Forelimb muscle (tissue), 1 donor: ENCODE results near the gene OLFML2B. TPM values are rescaled to one million over a fixed set of nuclear protein-coding genes. Genes with fewer than 3 reads are reported as not detected.
"Not testable (repeated sequence)": the region's sequence is repeated elsewhere in the genome, so short reads cannot be mapped to it uniquely, and the experiment has no call there.

Experiments used
- DNase-seq: peaks from one replicate; pipeline ENCODE4 v3.0.0-alpha.2; 2013; ENCODE audit warnings: low read depth
- polyA plus RNA-seq: library from polyadenylated mRNA; unstranded; fragments of 120-200 nt; gene quantifications from one replicate; pipeline ENCODE4 v1.2.1, GENCODE V29; 2013; ENCODE audit not compliant: insufficient read length

The OLFML2B gene
- 83.5 TPM for polyA plus RNA-seq

DNA sequence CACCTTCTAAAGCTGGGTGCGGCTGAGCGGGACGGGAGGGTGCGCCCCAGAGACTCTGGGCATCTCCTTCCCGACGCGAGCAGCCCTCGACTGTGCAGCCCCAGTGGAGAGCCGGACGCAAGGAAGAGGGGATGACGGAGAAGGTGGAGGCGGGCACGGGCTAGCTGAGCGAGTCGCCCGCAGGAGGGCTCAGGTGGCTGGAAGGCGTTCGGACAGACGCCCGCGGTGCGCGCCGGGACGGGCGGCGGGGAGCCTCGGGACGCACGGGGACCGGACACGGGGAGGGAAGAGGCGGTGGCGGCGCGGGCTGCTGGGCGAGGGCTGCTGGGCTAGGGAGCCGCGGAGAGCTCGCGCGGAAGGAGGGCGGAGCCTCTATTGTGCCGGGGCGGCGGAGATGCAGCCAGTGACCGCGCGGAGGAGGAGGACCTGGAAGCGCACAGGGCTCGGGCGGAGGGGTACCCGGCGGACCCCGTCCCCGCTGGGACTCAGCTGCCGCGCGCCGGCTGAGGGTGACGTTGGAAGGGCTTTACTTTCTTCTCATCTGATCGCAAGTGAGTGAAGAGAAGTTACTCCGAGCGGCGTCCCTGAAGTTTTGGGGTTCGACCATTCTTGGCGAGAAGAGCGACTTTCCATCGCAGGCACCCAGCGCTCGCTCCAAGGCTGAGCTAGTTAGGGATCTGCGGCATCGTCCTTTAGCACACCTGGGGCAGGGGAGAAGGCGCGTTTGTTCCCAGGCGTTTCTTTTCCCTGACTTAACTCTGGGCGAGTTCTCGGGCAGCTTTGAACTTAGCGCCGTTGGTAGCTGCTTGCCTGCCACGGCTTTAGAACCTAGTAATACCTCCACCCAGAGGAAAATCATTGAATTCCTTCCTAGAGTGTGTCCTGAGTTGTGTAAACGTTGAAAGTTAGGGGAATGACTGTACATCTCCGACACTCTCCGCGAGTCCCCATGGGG, at the start of gene OLFML2B:
TSS of gene OLFML2B (minus strand) at position 323 of the 955 bp plus-strand sequence. CDS start 439 bp downstream, outside the sequence.
- no peak for DNase-seq

DNA sequence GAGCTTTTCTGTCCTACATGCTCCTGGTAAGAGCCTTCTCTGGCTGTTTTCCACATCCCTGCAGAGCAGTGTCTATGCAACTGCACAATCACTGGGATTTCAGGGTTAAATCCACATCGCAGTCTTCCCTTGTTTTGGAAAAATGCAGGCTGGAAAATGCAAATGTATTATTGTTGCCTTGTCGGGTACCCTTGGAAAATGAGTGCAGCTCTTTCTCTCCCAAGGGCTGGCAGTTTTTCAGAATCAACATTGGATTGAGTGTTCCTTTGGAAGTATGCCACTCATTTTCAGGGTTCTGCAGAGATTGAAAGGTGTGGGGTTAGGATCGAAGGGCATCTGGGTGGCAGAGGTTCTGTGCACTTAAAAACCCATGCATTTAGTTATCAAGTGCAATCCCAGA, 49.1 kb upstream of the OLFML2B start:
- DNase-seq, result no peak

DNA sequence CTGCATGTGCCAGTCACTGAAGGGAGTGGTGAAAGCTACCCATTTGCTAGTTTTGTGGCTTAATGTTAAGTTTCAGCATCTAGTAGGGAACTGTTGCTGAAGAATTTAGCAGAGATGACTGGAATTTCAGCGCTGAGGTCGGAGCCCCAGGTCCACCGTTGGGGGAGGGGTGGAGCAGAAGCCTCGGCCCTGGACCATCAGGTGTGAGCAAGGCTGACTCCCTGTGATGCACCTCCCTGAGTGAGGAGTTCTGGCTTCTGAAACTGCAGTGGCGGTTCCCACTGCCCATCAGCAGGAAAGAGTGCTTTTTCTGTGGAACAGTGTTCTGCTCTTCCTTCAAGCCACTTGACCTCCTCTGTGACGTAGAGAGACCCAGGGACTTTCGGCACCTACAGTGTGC, 47.2 kb upstream of the OLFML2B start:
- no peak for DNase-seq

DNA sequence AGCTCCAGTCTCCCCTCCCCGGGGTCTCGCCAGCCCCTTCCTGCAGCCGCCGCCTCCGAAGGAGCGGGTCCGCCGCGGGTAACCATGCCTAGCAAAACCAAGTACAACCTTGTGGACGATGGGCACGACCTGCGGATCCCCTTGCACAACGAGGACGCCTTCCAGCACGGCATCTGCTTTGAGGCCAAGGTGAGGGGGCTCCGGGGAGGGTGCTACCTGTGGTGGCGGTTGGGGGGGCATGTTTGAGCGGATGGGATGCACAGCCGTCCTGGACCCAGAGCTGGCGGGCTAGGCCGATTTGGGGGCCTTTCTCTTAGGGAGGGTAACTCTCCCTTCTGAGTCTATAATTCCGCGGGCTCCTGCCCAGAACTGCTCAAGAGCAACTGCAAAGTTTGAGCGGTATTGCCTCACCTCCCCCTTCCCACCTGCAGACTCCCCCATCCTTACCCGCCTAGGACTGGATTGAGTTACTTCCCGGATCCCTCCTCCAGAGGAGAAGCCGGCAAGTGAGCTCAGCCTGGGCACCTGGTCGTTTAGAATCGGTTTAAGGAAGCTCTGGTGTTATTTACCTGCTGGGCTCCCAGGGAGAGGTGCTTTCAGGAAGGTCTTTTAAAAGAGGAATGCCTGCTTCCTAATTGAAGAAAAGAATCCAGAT, 46.6 kb upstream of the OLFML2B start:
- no peak for DNase-seq

DNA sequence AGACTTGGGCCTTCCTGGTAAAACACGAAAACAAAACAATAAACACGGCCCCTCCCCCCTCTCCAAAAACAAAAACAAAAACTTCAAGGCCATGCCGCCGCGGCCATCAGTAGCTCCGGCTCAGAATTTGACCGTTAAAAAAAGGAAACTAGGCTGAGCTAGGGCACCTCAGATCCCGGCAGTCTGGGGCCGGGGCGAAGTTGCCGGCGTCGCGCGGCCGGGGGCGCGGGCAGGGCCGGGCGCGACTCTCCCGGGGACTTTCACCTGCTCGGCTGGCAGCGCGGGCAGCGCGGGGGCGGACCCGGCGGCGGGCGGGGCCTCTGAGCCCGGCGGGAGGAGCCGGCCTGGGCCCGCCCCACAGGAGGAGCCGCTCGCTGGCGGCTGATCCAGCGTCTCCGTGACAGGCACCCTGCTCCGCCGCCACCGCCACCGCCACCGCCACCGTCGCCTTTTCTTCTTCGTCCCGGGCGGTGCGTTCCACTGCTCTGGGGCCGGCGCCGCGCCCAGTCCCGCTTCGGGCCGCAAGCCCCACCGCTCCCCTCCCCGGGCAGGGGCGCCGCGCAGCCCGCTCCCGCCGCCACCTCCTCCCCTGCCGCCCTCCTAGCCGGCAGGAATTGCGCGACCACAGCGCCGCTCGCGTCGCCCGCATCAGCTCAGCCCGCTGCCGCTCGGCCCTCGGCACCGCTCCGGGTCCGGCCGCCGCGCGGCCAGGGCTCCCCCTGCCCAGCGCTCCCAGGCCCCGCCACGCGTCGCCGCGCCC, 45.8 kb upstream of the OLFML2B start, which contains the start of gene NOS1AP:
TSS of gene NOS1AP (plus strand) at position 358 of the 760 bp plus-strand sequence. CDS start 487 bp downstream, outside the sequence.
- DNase-seq, result peak; percentile 14

DNA sequence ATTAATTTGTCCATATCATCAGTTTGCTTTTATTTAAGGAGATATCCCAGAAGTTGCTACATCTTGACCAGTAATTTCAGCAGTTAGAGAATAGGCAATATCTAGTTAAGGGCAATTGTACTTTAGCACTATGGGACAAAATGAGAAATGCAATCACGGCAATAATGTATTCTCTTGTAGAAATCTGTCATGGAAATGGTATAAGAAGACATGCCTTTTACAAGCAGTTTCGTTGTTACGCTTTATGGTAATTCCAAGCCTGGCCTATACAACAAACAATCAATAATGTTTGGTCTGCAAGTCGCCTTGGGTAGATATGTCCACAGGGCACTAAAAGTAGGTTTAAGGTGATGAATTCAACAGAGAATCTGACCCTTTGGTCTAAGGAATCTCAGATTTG, 44.6 kb upstream of the OLFML2B start:
- no peak for DNase-seq

DNA sequence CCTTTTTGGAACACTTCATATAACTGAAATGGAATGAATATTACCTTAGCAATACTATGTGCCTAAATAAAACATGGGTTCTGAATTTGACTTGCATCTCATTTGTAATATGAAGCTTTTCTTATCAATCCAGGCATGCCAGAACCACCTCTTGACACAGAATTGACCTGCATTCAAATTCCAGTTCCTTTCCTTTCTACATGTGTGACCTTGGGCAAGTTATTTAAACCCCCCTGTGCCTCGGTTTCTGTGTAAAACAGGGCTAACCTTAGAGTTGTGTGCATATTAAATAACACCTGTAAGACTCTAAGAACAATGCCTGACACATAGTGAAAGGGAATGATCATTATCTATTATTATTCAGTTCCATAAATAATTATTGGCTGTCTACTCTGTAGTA, 43.8 kb upstream of the OLFML2B start:
- no peak for DNase-seq

DNA sequence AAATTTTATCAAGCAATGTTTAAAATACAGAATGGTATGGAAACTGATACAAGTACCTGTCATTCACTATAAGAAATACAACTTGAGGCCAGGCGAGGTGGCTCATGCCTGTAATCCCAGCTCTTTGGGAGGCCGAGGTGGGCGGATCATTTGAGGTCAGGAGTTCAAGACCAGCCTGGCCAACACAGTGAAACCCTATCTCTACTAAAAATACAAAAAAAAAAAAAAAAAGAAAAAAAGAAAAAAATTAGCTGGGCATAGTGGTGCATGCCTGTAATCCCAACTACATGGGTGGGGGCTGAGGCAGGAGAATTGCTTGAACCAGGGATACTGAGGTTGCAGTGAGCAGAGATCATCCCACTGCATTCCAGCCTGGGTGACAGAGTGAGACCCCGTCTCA, 43.2 kb upstream of the OLFML2B start:
- not testable (repeated sequence) for DNase-seq

DNA sequence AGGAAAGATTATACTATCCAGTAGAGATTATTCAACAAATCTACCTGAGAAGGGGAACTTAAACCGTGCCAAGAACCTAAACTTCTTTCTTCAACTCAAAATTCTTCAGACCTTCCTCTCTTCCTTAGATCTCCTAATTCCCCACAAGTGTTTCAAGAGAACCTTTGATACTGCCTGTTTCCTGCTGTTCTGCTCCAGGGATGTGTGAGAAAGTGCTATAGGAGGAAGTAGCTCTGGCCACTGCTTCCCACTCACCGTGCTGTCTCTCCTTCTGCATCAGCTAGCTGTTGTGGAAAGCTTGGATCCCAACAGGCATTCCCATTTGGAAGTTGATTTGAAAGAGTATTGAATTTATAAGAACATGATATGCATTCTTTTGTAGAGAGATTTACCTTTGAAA, 41.3 kb upstream of the OLFML2B start:
- DNase-seq, result no peak

DNA sequence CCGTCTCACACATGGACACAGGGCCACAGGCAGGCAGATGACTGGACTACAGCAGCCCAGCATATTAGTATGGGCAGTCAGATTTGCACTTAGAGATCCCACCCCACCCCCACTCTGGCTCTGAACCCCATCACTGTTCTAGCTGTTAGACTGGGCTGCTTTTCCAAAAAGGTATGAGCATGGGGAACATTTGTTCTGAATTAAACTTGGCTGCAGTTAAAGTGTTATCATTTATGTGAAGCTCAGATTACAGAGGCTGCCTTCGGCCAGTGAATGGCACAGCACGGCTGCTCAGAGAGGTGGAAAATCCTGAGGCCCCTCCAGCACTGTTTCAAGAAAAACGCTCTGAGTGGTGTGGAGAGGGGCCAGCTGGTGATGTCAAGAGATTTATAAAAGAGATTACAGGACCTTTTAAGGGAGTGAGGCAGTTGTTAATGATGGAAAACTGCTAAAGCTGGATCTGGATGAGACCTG, 38.9 kb upstream of the OLFML2B start:
- DNase-seq, result no peak

DNA sequence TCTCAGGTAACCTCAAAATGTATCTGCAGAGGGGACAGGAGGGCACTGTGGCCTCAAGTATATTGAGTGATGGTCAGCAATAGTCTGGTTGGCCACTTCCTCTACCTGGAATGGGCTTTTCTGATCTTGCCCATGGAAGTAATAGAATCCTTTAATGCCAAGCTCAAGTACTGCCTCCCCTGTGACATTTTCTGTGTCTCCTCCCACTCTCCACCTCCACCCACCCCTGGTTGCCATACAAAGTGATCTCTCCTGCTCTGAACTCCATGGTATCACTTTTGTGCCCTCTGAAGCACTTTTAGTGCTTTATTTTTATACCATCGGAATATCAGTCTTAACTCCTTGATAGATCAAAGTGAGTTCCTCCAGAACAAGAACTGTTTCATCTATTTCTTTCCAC, 36.6 kb upstream of the OLFML2B start:
- DNase-seq, result no peak

DNA sequence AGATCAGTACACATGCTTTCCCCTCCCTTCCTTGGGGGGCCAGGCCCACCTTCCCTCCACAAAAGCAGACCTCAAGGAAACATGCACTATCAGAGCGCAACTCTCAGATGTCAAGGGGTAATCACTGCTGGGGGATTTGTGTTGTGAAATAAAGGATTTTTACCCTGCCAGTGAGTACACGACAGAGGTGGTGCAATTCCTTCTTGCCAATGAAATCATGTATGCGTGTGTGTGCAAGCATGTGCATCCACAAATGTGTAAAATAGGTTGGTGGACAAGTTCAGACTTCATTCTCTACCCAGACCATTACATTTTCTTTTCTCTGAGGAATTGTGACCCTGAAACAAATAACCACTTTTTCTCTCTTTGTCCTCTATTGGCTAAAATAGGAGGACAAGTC, 36.1 kb upstream of the OLFML2B start:
- DNase-seq, result no peak

DNA sequence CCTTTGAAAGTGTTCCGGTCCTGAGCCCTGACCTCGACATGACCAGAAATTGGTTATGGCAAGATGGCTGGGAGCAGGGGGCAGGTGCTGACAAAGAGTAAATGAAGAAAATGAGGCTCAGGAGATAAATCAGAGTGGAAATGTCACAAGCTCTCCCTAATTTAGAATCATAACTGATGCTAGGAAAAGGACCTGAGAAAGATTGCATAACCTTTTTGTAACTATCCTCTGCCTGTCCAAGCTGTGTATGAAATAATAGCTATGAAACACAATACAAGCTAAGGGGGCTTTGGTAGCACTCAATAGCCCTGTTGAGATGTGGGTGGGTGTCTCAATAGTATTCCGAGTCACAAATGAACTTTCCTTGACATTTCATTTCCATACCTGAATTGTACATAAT, 32.9 kb upstream of the OLFML2B start:
- no peak for DNase-seq

DNA sequence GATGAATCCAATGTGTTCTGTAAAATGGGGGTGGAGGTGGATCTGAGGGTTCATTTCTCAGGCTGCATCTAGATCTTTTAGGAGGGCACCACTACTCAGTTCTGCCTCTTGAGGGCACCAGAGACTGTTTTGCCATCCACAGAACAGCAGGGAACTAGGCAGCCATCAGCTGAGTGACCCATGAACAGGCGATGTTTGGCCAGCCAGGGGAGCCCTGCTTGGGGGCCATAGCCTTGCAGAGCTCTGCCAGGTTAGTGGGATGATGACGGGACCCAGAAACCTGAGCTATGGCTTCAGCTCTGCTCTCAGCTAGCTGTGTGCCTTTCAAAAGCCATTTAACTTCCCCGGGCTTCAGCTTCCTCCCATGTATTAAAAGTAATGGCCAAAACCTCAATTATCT, 32.4 kb upstream of the OLFML2B start:
- no peak for DNase-seq

DNA sequence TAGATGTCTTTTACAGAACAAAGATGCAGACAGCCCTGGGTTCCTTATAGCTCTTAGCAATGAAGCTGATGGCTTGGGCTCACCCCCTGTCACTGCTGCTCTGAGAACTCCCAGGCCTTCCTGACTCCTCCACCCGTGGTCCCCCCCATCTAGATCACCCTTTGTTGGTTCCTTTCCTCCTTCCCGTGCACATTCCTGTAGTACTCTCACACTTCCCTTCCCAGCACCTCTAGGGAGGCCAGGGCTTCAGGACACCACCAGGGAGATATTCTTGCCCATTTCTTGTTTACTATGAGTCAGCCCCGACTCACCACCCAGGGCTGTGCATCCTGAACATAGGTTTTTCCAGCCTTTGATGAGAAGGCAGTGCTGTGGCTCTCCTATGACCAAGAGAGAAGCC, 31.4 kb upstream of the OLFML2B start:
- DNase-seq, result no peak

DNA sequence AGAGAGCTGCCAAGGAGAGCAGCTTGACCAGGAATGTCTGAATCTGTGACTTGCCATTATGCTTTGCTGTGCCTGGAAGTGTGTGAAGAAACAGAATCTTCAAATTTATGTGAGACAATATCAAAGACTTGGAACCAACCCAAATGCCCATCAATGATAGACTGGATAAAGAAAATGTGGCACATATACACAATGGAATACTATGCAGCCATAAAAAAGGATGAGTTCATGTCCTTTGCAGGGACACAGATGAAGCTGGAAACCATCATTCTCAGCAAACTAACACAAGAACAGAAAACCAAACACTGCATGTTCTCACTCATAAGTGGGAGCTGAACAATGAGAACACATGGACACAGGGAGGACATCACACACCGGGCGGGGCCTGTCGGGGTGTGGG, 30.3 kb upstream of the OLFML2B start:
- not testable (repeated sequence) for DNase-seq

DNA sequence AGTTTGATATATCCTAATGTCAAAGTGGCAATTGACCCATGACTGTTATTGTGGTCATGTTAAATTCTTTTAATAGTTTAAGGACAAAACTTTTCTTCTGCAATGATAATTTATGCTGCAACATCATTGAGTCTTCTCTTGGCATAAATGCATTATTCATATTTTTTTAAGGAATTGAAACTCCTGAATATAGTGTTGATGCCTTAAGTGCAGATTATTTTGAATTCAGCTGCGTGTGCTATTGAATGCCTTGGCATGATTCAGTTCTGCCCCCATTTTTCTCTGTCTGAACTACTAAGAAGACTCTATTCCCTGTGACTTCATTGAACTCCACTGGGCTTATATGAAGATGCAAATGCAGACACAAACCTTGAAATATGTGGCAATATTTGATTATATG, 23.3 kb upstream of the OLFML2B start:
- DNase-seq, result no peak

DNA sequence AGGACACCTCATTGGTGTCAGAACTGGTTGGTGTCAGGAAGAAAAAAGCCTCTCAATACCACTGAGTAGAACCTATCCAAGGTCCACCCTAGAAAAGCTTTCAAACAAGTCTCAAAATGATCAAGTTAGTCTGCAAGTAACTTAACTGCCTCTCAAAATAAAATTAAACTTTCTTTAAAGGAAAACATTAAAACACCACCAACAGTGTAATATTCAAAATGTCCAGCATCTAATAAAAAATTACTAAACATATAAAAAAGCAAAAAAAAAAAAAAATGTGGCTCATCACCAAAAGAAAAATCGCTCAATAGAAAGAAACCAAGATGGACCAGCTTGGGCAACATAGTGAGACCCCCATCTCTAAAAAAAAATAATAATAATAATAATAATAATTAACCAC, 18.7 kb upstream of the OLFML2B start:
- DNase-seq, result no peak

DNA sequence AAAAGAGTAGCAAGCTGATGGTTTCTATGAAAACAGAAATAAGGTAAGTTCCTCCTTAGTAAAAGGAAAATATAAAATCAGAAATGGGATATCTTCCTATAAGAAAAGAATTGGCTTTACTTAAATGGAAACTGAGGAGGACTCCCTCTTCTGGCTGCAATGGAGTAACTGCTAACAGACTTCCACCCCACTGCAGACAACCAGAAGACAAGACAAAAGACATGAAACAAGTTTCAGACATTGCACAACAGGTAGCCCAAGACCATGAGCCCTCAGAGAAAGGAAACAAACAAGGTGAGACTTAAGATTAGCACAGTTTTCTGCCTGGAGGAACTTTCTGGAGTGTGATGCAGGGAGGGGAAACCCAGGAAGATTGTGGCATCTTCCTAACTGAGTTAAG, 17.0 kb upstream of the OLFML2B start:
- DNase-seq, result no peak

DNA sequence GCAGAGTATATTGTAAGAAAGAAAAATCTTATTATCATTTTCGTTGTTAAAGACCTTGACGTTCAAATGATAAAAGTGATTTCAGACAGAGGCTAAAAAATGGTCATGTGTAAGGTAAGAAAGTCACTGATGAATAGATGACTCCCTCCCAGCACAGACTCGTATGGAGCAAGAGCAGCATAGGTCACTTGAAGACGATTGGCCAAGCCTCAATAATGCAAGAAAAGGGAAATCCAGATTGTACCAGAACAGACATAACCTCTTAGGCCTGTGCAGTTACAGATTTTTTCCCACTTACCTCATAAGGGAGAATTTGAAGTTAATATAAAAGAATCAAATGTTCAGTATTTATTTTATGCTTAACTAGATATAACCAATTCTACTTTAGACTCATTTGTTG, 16.3 kb upstream of the OLFML2B start:
- no peak for DNase-seq

DNA sequence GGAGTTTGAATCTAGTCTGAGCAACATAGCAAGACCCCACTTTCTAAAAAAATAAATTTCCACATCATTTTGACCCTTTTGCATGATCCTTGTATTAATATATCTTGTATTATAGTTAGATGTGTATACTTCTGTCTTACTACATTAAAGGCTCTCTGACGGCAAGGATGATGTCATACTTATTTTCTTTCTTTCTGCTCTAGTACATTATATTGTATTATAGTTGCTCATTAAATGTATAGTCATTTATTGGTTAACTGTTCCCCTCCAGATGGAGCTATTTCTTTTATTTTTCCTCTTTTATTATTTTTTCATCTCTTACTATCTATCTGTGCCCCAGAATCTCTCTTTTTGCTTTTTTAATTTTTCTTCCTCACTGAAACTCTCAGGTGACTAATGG, 15.0 kb upstream of the OLFML2B start:
- no peak for DNase-seq

DNA sequence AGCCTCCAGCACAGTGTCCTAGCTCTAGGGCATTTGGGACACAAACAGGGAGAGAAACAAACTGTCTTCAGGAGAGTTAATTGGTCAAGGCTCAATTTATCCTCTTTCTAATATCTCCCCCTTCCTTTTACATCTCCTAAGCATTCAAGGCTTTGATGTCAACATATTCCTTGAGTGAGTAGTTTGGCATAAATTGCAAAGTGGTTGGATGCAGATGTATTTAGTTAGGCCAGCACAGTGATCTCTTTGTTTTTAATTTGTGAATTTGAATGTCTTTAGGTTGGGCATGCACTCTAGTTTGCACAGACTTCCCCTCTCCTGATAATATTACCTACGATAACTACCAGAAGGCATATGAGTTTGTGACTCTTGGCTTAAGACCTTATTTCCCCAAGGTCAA, 12.5 kb upstream of the OLFML2B start:
- DNase-seq, result no peak
